ENCODE measurements around the gene CSDE1. TPM values are rescaled to one million over a fixed set of nuclear protein-coding genes. Genes with fewer than 3 reads are reported as not detected.

CSDE1 gene
- total RNA-seq, 4 donors from 2014 or later, result 800 to 1,932 (median 1,384) TPM

- Histone ChIP-seq H3K9me3 (no peaks in the 10 kb centered on the region), H3K4me1 (peaks cover 2 to 96% (median 3%) of the 10 kb centered on the region in 3 donors), H3K27me3 (no peaks in the 10 kb centered on the region), H3K27ac (no peak overlapping the region), H3K36me3 (peaks cover 0 to 50% of the 10 kb centered on the region in 2 donors), H3K4me3 (no peak overlapping the region)
- whole genome bisulfite sequencing, 2 donors (ENCODE audit: low coverage in 1 of 2), result 77 to 86% methylated on average over 6 of the region's 6 CpGs
- no peak for ATAC-seq
- TF ChIP-seq CTCF (IDR thresholded peaks at IDR 0.05), result no peak
- TF ChIP-seq POLR2A (IDR thresholded peaks at IDR 0.05), result no peak
- no peak for TF ChIP-seq EP300 (IDR thresholded peaks at IDR 0.05)
Measured at GRCh38 chr1:114746450-114747121, 11.2 kb downstream of the CSDE1 start.

GRCh38 chr1:114745291-114745690 is 12.5 kb downstream of the CSDE1 start:
- no peaks in the 10 kb centered on the region for H3K9me3 ChIP-seq
- no peak for ATAC-seq
- H3K27ac ChIP-seq, result no peak overlapping the region
- no peaks in the 10 kb centered on the region for H3K27me3 ChIP-seq
- 60 to 75% methylated on average over 2 of the region's 2 CpGs for WGBS, 2 donors (ENCODE audit: low coverage in 1 of 2)
- H3K36me3 ChIP-seq, result peaks cover 0 to 57% of the 10 kb centered on the region in 2 donors
- peaks cover 0 to 87% (median 3%) of the 10 kb centered on the region in 3 donors for H3K4me1 ChIP-seq
- H3K4me3 ChIP-seq, result no peak overlapping the region
- TF ChIP-seq POLR2AphosphoS5 (IDR thresholded peaks at IDR 0.05) (no peak), CTCF (IDR thresholded peaks at IDR 0.05) (no peak), POLR2A (IDR thresholded peaks at IDR 0.05) (no peak), EP300 (IDR thresholded peaks at IDR 0.05) (no peak)

GRCh38 chr1:114741963-114742746 is 15.6 kb downstream of the CSDE1 start:
- no peak for TF ChIP-seq CTCF (IDR thresholded peaks at IDR 0.05)
- no peak for TF ChIP-seq POLR2A (IDR thresholded peaks at IDR 0.05)
- TF ChIP-seq POLR2AphosphoS5 (IDR thresholded peaks at IDR 0.05), result no peak
- TF ChIP-seq EP300 (IDR thresholded peaks at IDR 0.05), result no peak
- Histone ChIP-seq H3K27ac (no peak overlapping the region), H3K36me3 (peaks cover 11 to 58% of the 10 kb centered on the region in 2 donors), H3K9me3 (no peaks in the 10 kb centered on the region), H3K4me1 (peaks cover 0 to 64% (median 3%) of the 10 kb centered on the region in 3 donors), H3K27me3 (no peaks in the 10 kb centered on the region), H3K4me3 (no peak overlapping the region)
- ATAC-seq, result no peak
- WGBS, 2 donors (ENCODE audit: low coverage in 1 of 2), result 88 to 91% methylated on average over 6 to 11 of the region's 11 CpGs

GRCh38 chr1:114740331-114740730 is 17.5 kb downstream of the CSDE1 start:
- TF ChIP-seq EP300 (IDR thresholded peaks at IDR 0.05) (no peak), POLR2A (IDR thresholded peaks at IDR 0.05) (no peak), POLR2AphosphoS5 (IDR thresholded peaks at IDR 0.05) (no peak), CTCF (IDR thresholded peaks at IDR 0.05) (no peak)
- no peak for ATAC-seq
- Histone ChIP-seq H3K27me3 (no peaks in the 10 kb centered on the region), H3K4me1 (peaks cover 0 to 48% (median 3%) of the 10 kb centered on the region in 3 donors), H3K4me3 (no peak overlapping the region), H3K27ac (no peak overlapping the region), H3K9me3 (no peaks in the 10 kb centered on the region), H3K36me3 (peaks cover 22 to 72% of the 10 kb centered on the region in 2 donors)
- WGBS, 2 donors (ENCODE audit: low coverage in 1 of 2), result 87 to 100% methylated on average over 1 of the region's 1 CpG

All from gastroesophageal sphincter (tissue), 4 donors.